ENCODE results near the gene PFKFB2.

The PFKFB2 gene

GRCh38 chr1:207052911-207053769 is at the start of gene PFKFB2:
TSS of gene PFKFB2 (plus strand) at chr1:207053275. CDS start at chr1:207054718, 1,443 bp downstream.
- DNase-seq (ENCODE audit: low read depth) = peak; percentile 93

- DNase-seq (ENCODE audit: low read depth) = peak; percentile 16
These were observed 47.9 kb upstream of the PFKFB2 start for GRCh38 chr1:207004931-207005830.

- no peak for DNase-seq (ENCODE audit: low read depth)
These were observed 47.0 kb upstream of the PFKFB2 start for GRCh38 chr1:207006083-207006482.

- no peak for DNase-seq (ENCODE audit: low read depth)
These were observed 46.2 kb upstream of the PFKFB2 start for GRCh38 chr1:207006914-207007313.

- DNase-seq (ENCODE audit: low read depth) = no peak
These were observed 45.6 kb upstream of the PFKFB2 start for GRCh38 chr1:207007352-207008033.

GRCh38 chr1:207009182-207009850 is 43.8 kb upstream of the PFKFB2 start:
- DNase-seq (ENCODE audit: low read depth) = no peak

- DNase-seq (ENCODE audit: low read depth) = no peak
These were observed 43.1 kb upstream of the PFKFB2 start for GRCh38 chr1:207009945-207010344.

- DNase-seq (ENCODE audit: low read depth) = no peak
These were observed 42.3 kb upstream of the PFKFB2 start for GRCh38 chr1:207010726-207011125.

- DNase-seq (ENCODE audit: low read depth) = no peak
These were observed 39.6 kb upstream of the PFKFB2 start for GRCh38 chr1:207013321-207014085.

- no peak for DNase-seq (ENCODE audit: low read depth)
These were observed 38.3 kb upstream of the PFKFB2 start for GRCh38 chr1:207014728-207015127.

GRCh38 chr1:207015791-207016190 is 37.3 kb upstream of the PFKFB2 start:
- DNase-seq (ENCODE audit: low read depth) = no peak

- no peak for DNase-seq (ENCODE audit: low read depth)
These were observed 35.2 kb upstream of the PFKFB2 start for GRCh38 chr1:207017615-207018559.

- no peak for DNase-seq (ENCODE audit: low read depth)
These were observed 34.4 kb upstream of the PFKFB2 start for GRCh38 chr1:207018707-207019106.

- DNase-seq (ENCODE audit: low read depth) = no peak
These were observed 33.9 kb upstream of the PFKFB2 start for GRCh38 chr1:207019161-207019560.

GRCh38 chr1:207019661-207020060 is 33.4 kb upstream of the PFKFB2 start:
- no peak for DNase-seq (ENCODE audit: low read depth)

- no peak for DNase-seq (ENCODE audit: low read depth)
These were observed 32.9 kb upstream of the PFKFB2 start for GRCh38 chr1:207020065-207020708.

GRCh38 chr1:207020709-207021107 is 32.4 kb upstream of the PFKFB2 start:
- DNase-seq (ENCODE audit: low read depth) = no peak

GRCh38 chr1:207021139-207021861 is 31.8 kb upstream of the PFKFB2 start:
- DNase-seq (ENCODE audit: low read depth) = no peak

All from activated T-cell treated with anti-CD3 and anti-CD28 coated beads for 1 hour (primary cell).